LNCAP (cell line): ENCODE data around the gene CDH4.

ENCODE experiments used
- TF ChIP-seq, protein P1 (sequence below): fragments of 450-650 bp; IDR thresholded peaks from 2 replicates; pipeline ENCODE4 v1.5.1; 2017; ENCODE audit warnings: mild to moderate bottlenecking

Gene CDH4

DNA sequence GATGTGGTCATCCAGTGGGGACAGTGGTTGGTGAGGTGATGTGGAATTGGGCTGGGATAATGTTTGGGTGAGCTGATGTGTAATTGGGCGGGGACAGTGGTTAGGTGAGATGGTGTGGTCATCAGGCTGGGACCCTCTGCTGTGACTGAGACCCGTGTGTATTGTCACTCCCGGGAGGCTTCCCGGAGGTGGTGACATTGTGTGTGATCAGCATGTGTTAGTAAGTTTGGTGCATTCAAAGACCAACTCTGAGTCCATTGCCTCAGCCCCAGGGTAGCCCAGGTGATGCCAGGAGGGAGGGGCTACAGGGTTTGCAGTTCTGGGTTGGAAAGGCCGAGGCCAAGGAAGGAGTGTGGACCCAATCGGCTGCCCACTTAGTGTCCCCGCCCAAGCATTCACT, 438.1 kb downstream of the CDH4 start:
- TF ChIP-seq, protein P1, sequence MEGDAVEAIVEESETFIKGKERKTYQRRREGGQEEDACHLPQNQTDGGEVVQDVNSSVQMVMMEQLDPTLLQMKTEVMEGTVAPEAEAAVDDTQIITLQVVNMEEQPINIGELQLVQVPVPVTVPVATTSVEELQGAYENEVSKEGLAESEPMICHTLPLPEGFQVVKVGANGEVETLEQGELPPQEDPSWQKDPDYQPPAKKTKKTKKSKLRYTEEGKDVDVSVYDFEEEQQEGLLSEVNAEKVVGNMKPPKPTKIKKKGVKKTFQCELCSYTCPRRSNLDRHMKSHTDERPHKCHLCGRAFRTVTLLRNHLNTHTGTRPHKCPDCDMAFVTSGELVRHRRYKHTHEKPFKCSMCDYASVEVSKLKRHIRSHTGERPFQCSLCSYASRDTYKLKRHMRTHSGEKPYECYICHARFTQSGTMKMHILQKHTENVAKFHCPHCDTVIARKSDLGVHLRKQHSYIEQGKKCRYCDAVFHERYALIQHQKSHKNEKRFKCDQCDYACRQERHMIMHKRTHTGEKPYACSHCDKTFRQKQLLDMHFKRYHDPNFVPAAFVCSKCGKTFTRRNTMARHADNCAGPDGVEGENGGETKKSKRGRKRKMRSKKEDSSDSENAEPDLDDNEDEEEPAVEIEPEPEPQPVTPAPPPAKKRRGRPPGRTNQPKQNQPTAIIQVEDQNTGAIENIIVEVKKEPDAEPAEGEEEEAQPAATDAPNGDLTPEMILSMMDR, result no peak

DNA sequence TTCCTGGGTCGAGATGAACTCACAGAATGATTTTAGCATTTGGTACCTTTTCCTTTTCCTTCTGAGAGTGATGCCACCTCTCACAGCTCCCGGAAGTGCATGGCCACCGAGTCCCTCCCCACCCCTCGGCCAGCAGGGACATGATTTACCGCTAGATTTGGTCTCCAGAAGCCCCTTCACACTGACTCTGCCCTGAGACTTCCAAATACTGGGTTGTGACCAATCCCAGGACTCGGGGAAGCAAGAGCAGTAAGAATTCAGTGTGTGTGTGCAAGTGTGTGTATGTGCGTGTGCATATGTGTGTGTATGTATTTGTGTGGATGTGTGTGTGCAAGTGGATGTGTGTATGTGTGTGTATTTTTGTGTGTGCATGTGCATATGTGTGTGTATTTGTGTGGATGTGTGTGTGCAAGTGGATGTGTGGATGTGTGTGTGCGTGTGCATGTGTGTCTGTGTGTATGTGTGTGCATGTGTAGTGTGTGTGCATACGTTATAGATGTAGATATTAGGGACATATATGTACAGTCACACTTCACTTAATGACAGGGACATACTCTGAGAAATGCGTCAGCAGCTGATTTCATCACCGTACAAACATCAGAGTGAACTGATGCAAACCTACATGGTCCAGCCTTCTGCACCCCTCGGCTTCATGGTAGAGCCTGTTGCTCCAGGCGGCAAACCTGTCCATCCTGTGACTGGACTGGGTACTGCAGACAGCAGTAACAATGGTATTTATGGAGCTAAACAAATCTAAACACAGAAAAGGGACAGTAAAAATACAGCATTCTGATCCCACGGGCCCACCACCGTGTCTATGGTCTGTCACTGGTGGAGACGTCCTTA, 439.2 kb downstream of the CDH4 start:
- TF ChIP-seq, protein P1, result no peak

DNA sequence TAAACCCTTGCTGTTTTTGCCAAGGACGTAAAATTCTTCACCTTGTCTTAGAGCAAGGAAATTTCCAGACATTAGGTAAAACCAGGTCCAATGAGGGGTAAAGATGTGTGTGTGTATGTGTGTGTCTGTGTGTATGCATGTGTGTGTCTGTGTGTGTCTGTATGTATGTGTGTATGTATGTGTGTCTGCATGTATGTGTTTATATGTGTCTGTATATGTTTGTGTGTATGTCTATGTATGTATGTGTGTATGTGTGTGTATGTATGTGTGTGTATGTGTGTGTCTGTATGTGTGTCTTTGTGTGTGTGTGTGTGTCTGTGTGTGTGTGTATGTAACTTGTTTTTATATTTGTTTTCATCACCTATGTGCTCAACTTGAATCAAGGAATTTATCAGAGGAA, 439.9 kb downstream of the CDH4 start:
- TF ChIP-seq, protein P1, result no peak

DNA sequence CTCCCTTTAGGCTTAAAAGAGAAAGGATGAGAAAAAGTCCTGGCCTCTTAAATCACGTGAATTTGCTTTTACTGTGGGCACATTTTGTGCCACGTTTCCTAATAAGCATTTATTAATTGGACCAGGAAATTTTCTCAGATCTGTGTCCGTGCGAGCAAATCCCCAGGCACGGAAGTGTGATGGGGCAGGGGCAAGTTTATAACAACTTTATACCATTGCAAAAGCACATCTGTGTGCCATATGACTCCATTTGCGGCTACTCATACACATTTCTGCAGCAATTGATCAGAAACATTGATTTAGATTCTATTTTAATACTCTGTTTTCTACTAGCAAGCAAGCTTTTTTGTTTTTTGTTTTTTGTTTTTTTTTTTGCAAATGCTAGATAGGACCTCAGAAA, 440.4 kb downstream of the CDH4 start:
- TF ChIP-seq, protein P1, result no peak

DNA sequence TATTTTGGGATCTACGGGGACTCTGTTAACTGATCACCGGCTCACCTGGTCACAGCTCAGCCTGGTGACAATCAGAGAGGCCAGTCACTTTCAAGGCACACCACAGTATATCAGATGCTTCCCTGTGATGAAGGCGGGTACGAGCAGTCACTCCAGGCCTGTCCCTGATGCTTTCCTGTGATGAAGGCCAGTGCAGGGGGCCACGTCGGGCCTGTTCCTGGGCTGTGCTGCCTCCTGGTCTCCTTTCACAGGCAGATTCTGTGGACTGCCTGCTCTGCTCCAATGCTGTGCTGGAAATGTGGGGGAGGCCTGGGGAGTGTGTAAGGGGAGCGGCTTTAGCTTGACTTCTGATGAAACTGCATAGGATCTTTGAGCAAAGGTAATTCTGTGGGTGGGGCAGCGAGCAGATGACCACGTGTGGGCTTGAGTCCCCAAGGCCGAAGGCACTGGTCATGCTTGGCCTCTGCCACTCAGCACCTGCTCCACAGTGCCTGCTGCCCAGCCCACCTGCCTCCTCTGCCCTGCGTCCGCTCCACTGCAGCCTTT, 441.1 kb downstream of the CDH4 start:
- TF ChIP-seq, protein P1, result no peak

DNA sequence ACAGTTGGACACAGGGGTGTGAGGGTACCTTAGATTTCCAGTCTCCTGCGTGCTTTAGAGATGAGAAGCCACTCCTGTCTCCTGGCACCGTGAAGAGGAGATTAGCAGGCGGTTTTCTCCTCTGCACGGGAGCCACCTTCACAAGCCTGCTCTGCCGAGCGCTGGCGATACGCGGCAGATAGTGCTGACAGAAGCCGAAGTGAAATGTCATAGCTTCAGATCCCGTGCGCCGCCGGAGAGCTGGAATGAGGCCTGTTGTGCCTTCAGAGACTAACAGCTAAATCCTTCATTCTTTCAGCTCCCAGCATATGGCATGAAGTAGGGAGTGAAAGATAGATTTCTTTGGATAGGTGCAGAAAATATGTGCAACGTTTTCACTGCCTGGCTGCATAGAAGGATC, 442.6 kb downstream of the CDH4 start:
- TF ChIP-seq, protein P1, result no peak

DNA sequence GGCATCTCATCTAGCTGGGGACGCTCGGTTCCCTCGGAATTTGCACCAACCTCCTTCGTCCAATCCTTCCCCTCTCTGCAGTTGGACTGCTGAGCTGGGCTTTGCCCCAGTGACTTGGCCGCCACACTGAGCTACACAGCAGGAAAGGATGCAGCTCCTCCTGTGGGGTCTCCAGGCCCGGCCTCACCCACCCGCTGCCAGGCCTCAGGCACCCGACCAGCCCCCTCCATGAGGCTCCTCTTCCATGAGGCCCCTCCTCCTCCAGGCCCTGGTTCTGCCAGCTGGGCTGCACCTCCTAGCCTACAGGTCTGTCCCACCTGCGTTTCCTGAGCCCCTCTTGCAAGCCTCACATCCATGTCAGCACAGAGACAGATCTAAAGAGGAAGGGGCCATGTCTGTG, 443.7 kb downstream of the CDH4 start:
- TF ChIP-seq, protein P1, result no peak
